DMS79 treated with DMSO at 0.1 percent for 48 hours (cell line): ENCODE data around the gene GABPB1.
A peak's percentile ranks its signal among the peaks of the same experiment; 100 is the strongest.
"Not testable (repeated sequence)": the region's sequence is repeated elsewhere in the genome, so short reads cannot be mapped to it uniquely, and the experiment has no call there.

Source experiments
- DNase-seq: peaks from one replicate; lab custom pipeline; 2025; lab: John Stamatoyannopoulos, UW

GABPB1 gene

DNA sequence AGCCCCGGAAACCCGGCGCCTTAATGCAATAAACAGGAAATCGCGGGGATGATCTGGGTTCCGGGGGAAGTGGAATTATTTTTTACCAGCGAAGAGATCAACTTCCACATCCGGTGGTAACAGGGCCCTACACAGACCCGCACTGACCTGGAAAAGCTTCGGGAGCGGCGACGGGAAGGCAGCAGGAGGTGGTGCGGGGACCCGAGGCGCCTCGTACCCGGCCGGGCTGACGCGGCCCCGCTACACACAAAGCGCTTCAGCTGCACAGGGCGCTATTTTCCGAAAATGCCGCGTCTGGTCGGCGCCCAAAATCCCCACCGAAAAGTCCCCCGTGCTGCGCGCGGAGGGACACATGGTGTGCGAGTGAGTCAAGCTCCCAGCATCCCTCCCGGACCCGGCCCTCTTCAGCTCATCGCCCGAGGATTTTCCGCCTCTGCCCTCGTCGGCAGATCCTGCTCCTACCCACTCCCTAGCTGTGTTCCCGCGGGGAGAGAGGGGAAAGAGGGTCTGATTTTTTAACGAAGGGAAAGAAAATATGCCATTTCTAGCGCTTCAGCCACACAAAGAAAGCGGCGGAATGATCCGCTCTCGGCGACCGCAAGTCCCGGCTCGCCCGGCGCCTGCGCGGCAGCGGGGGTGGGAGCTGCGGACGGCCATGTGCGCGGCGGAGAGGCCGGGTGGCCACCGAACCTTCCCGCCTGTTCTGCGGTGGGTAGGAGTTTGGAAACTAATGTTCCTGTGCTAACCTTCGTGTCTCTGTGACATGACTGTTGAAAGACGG lies at the start of gene GABPB1:
Gene GABPB1, minus strand, starts transcription at position 361 of the 781 bp plus-strand sequence. CDS start 45,400 bp downstream, outside the sequence.
- peak; percentile 65 for DNase-seq

DNA sequence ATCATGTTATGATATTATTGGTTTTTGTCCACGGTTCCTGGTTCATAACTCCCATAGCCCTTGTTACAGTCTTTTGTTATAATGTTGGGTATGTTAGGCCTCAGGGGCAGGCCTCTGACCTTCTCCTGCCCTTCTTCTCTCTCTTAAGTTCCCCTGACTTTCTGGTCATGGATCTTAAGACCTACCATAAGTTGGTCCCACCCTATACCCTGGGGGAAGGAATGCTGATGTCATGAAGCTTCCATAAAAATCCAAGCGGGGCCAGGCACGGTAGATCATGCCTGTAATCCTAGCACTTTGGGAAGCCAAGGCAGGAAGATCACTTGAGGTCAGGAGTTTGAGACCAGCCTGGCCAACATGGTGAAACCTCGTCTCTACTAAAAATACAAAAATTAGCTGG lies 36.6 kb upstream of the GABPB1 start:
- not testable (repeated sequence) for DNase-seq

DNA sequence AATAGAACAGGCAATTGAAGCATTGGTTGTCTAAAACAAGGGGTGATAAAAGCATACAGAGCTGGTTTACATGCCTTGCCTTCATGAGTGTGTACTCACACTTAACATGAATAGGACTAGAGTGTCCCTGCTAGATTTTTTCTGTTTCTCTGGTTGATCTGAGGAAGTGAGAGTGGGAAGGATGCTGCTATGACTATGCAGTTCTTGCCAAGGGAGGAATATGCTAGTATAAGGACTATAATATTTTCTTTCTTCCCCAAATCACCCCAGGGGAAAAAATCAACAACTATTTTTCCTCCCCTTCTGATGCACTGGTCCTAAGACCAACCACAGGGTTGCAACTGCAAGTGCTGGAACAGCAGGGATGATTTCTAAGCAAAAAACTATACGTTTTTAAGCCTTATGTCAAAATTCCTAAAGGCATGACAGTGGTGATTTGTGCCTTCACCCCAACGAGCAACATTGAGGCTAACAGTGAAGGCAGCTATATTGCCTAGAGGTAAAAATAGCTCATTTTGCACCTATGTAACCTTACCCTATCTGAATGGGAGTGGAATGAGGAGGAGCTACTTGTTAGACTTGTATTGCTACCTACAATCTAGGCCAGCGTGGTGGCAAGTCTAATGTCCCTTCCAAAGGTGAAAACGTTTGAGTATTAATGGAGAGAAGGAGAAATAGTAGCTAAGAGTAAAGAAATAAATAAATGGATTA lies 35.7 kb upstream of the GABPB1 start:
- DNase-seq, result peak; percentile 19

GRCh38 chr15:50382408-50382807 lies 27.4 kb upstream of the GABPB1 start:
- not testable (repeated sequence) for DNase-seq

- no peak for DNase-seq
These were observed 26.4 kb upstream of the GABPB1 start for GRCh38 chr15:50381438-50381837.

DNA sequence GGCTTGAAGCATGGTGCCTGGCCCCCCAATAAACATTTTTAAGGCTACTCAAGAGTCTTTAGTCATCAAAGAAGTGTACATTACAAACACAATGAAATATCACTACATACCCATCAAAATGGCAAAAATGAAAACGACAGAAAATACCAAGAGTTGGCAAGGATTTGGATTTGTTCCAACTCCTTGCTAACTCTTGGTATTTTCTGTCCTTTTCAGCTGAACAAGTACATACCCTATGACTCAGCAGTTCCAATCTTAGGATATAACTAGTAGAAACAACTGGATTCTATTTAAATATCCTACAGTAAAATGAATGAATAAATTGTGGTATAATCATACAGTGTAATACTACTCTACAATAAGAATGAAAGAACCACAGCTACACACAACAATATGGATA lies 25.1 kb upstream of the GABPB1 start:
- DNase-seq, result no peak

DNA sequence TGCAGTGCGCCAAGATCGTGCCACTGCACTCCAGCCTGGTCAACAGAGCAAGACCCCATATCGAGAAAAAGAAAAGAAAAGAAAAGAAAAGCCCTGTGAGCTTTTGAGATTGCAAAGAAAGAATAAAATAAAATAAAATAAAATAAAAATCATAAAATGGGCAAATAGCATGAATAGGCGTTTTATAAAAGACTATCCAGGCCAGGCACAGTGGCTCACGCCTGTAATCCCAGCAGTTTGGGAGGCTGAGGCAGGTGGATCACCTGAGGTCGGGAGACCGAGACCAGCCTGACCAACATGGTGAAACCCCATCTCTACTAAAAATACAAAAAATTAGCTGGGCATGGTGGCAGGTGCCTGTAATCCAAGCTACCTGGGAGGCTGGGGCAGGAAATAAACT lies 24.4 kb upstream of the GABPB1 start:
- DNase-seq, result not testable (repeated sequence)

GRCh38 chr15:50378776-50379175 lies 23.8 kb upstream of the GABPB1 start:
- no peak for DNase-seq

- no peak for DNase-seq
These were observed 23.1 kb upstream of the GABPB1 start for GRCh38 chr15:50377867-50378751.

DNA sequence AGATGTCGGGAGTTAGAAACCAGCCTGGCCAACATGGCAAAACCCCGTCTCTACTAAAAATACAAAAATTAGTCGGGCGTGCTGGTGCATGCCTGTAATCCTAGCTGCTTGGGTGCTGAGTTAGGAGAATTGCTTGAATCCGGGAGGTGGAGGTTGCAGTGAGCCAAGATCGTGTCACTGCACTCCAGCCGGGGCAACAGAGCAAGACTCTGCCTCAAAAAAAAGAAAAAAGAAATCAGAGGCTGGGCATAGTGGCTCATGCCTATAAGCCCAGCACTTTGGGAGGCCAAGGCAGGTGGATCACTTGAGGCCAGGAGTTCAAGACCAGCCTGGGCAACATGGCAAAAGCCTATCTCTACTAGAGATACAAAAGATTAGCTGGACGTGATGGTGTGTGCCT lies 14.6 kb upstream of the GABPB1 start:
- DNase-seq, result not testable (repeated sequence)

DNA sequence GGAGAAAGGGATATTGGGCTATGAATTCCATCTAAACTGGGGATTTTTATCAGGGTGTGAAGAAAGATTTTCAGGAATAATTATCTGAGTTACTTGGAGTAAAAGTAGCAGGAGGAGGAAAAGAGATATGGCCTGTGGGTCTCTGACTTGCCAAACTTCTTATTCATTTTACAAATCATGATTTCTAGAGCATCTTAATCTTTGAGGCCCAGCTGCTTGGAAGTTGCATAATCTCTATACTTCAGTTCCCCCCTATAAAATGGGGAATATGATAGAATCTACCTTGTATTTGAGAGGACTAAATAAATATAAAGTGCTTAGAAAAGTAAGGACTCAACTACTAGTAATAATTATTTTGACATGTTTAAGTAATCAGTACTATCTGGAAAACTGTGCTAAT lies 11.0 kb upstream of the GABPB1 start:
- no peak for DNase-seq

DNA sequence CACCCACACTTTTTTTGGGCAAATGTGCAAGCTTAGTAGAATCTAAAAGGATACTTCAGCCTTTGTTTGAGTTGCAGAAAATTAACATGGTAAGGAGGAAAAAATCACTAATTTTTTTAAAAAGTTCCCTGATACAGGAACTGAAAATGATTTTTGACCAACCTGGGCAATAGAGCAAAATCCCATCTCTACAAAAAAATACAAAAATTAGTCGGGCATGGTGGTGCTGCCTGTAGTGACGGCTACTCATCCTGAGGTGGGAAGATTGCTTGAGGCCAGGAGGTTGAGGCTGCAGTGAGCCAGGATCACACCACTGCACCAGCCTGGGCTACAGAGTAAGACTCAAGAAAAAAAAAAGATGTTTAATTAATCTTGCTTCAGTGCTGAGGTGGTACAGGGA lies 10.6 kb upstream of the GABPB1 start:
- no peak for DNase-seq

- DNase-seq, result no peak
These were observed 8.6 kb upstream of the GABPB1 start for GRCh38 chr15:50363612-50364011.

GRCh38 chr15:50361756-50362155 lies 6.8 kb upstream of the GABPB1 start:
- no peak for DNase-seq

DNA sequence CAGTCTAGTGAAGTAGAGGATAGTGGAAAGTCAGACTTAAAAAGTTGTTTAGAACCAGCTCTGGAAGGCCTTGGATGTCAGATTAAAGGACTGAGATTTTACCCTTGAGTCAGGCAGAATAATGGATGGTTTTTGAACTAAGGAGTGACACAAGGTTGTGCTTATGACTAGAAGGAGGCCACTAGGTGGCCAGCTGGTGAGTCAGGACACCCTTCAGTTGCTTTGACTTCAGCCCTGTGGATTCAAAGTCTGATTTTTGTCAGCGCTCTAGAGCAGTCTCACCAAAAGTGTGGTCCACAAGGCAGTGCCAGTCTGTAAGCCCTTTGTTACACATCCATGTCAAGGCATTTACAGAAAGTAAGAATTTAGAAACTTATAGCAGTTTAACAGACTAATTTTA lies 3.8 kb upstream of the GABPB1 start:
- DNase-seq, result no peak

DNA sequence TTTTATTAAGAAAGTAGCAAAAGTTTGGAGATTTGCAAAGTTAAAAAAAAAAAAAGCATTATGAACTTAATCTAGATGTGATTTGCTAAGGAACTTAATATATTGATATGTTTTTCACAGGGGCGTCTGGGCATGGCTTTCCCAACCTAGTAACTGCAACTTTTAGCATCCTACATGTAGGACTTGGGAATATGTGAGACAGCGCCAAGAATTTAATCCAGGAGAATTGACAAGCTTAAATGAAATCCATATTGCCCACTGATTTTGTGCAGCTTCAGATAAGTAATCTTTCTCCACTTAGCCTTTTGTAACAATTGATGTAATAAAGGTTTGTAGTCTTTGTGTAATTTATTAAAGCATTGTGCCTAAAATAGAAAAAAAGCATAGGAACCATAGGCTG lies 982 bp upstream of the GABPB1 start:
- no peak for DNase-seq

DNA sequence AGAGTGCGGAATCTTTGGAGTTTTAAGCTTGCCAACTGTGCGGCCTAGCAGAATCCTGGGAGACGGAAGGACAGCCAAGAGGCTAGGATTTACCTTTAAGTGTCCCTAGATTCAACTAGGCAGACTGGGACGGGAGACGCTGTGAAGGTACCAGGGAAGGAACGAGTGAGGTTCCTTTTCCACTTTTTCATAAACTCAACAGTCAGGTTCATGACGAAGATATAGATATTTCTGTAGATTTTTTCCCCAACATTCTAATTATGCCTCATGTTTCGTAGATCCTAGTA lies 564 bp upstream of the GABPB1 start:
- DNase-seq, result peak; percentile 64

DNA sequence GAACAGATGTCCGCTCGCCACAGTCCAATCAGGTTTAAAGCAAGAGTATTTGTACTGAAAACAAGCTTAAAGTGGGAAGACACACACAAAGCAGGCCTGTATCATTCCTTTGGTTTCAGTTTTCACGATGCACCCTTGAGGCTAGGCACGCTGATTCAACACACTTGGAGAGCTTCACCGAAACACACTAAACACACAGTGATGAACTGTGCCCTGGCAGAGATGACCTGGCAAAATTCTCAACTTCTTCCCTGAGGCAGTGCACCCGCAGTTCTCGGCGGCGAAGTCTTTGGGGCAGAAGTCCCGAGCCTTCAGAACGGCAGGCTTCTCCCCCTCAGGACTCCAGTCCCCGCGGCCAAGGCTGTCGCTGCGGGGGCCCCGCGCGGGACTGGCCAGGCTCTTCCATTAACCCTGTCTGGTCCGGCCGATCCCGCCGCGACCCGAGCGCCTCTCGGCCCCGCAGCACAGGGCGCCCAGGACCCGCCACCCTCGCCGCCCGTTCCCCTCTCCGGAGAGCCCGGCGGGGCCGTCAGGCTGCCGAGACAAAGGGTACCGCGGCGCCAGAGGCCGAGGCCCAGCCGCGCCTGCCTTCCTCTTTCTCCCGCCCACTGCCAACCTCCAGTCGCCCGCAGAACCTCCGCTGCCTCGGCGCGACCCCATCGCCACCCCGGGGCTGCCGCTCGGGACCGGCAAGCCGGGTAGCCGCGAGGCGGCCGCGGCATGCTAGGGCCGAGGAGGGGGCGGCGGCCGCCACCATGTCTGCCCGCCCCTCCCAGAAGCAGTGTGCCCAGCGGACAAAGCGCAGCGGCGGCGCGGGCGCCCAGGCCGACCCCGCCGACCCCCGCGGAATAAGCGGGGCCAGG lies 792 bp downstream of the GABPB1 start:
- DNase-seq, result peak; percentile 14

GRCh38 chr15:50353251-50353974 lies 1.6 kb downstream of the GABPB1 start:
- DNase-seq, result no peak

DNA sequence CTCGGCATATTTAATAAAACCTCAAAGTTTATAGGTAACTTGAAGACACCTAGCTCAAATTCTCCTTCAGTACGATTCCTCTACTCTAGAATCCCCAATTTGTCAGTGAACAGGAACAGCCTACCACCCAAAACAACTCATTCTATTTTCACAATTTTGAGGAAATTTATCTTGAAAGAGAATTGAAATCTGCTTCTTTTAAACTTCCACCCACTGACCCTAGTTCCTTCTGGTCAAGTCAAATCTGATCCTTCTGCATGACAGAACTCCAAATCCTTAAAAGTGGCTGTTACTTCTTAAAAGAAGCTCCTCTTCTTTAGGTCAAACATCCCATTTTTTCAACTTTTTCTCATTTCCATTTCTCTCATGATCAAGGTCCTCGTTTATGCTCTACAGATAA lies 4.4 kb downstream of the GABPB1 start:
- no peak for DNase-seq

DNA sequence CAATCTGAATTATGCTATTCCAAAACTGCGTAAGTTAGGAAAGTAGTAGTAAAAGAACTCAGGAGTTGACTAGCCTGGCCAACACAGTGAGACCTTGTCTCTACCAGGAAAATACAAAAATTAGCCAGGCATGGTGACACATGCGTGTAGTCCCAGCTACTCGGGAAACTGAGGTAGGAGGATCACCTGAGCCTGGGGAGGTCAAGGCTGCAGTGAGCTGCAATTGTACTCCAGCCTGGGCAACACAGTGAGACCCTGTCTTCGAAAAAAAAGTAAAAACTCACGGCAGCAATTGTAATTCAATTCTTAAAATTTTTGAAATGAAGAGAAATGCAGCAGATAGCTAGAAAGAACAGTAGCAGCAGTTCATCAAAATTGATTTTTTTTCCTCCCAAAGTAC lies 9.7 kb downstream of the GABPB1 start:
- no peak for DNase-seq
